GM18520 (cell line): Measurements from ENCODE around the gene HOXB1.

Experiments
- ATAC-seq: cut with Tn5 transposase; IDR thresholded peaks from one replicate; pipeline ENCODE4 v1.9.1; 2021; ENCODE audit not compliant: unreplicated experiment

HOXB1 gene

DNA sequence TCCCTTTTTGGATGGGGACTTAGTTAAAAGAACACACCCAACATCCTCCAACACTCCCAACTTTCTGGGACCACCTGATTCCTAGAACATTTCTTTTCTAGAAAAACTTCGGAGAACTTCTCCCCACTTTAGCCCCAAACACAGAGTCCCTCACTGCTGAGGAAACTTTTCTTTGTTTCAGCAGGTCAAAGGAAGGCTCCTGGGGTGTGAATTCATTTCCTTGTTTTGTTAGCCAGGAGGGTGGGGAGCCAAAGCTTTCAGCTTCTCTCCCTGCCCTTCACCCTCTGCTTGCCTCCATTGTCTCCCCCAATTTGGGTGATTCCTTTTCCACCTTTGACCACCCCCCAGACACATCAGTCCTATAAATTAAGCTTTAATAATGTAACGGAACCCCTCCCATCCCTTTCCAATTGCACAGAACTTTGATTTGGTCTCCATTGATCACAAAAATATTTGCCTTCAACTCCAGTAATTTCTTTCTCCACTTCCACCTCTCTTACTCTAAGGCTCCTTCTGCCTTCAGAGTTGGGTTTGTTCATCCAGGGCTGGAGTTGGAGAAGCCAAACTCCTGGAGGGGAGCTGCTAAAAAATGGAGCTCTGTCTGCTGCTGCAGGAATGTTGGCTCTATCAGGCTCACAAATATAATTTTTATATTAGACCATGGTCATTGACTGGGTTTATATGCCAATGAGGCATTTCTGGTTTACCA, 37.0 kb upstream of the HOXB1 start:
- ATAC-seq: no peak

DNA sequence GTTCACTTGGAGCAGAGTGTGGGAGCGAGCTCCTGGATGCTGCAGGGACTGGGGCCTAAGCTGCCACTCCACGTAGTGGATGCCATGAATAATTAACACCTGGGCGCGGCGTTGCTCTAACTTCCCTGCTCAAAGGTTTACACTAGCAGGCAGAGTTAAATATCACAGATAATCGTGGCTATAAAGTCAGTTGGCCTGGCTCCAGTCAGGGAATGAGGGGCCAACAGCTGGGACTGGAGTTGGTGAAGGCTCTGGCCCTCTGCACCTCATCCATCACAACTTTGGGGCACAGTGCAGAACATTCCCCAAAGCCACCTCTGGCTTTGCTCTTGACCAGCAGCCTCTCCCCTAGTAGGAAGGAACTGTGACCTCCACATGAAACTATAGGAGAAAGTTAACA, 36.4 kb upstream of the HOXB1 start:
- no peak for ATAC-seq

DNA sequence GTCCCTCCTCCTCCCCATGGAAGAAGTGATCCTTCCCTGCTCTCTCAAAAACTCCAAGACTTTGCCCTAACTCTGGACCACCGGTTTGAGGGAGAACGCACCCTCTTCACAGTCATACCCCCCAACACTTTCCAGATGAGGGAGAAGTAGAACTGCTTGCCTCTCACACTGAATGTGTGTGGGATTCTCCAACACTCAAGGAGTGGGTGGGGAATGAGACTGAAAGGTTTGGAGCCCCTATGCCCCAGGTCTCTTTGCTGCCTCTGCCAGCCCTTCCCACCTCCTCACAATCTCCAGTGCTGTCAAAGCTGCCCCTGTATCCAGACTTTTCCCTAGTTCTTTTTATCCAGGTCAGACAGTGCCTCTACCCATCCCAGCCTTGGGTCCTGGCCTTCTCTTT, 35.9 kb upstream of the HOXB1 start:
- no peak for ATAC-seq

DNA sequence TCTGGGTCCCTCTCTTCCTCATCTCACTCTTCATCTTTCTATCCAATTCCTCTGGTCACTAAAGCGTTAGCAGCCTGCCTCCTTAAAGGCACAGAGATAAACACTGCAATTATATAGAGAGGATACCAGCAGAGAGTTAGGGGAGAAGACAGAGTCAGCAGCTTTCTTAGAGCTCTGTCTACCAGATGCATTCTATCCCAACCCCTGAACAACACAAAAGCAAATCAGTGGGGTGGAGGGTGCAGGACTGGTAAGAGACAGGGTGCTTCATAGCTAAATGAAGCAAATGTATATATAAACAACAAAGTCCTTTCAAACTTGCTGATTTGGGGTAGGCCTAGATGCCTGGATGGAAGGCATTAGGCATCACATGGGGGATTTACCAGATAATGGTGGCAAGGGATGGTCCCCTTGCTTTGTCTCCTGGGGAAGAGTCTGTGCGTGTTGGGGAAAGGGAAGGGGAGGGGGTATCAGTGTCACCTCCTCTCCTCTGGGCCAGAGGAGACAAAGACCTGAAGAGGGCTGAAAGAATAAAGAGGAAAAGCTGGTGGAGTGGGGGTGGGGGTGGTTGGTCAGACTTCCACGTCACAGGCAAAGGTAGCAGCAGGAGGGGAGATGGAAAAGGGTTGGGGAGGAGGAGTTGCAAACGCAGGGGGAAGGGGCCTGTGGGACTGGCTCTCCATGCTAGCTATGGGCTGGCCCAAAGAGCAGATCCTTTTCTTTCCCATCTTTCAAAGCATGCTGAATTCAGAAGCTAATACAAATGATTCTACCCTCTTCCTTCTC, 35.3 kb upstream of the HOXB1 start:
- ATAC-seq: no peak

DNA sequence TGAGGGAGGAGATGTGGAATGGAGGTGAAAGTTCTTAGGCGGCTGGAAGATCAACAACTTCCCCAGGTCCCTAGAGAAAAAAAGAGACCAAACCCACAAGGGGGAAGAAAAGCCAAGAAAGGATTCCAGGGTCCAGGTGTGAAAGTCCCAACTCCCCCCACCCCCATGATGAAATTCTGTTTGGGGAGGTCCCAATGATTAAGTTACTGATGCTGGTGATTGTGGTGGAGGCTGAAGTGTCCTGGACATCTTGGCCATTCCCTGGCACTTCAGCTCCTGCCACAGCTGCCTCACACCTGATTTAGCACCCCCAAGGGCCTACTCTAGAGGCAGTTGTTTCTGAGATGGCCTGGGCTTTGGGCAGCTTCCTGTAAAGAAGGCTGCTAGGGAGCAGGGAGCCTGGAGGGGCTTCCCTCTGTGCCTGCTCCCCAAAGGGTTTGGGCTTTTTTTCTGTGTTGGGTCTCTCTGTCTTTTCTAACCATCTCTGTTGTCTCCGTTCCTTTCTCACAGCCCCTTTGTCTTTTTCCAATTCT, 34.3 kb upstream of the HOXB1 start:
- ATAC-seq: no peak

- ATAC-seq: no peak
These were observed 33.6 kb upstream of the HOXB1 start for GRCh38 chr17:48564188-48565021.

GRCh38 chr17:48563867-48564187, 33.0 kb upstream of the HOXB1 start:
- ATAC-seq: no peak

DNA sequence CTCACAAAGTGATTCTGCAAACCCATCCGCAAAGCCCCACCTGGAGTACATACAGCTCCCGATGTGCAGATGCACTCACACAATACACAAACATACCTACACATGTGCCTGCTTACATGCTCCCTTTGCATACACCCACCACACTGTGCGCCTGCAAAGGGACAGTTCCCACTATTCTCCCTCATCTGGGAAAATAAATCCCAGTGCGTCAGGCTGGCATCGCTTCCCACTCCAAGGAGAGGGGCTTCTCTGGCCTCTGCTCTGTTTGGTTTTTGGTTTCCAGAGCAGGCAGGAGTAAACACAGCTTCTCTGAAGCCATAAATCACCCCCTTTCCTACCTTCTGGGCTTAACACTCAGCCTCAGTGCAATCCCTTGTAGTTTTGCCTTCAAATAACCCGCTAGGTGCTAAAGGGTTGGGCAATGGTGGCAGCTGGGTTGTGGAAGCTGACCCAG, 32.6 kb upstream of the HOXB1 start:
- ATAC-seq: no peak

DNA sequence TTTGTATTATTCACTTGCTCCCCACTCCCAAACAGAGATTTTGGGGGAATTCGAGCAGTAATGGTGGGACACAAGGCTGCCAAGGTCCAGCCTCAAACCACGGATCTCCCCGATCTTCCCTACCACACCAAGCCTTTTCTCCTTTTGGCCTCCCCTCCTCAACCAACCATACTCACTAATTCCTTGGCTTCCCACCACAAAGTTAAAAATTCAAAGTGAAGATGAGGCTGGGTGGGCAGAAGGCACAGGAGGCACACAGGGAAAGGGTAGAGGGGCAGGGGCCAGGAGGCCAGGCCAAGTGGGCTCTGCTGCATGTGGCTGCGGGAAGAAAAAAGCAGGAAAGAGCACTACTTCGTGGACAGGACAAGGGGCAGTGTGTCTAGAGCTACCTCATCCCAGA, 32.1 kb upstream of the HOXB1 start:
- no peak for ATAC-seq

DNA sequence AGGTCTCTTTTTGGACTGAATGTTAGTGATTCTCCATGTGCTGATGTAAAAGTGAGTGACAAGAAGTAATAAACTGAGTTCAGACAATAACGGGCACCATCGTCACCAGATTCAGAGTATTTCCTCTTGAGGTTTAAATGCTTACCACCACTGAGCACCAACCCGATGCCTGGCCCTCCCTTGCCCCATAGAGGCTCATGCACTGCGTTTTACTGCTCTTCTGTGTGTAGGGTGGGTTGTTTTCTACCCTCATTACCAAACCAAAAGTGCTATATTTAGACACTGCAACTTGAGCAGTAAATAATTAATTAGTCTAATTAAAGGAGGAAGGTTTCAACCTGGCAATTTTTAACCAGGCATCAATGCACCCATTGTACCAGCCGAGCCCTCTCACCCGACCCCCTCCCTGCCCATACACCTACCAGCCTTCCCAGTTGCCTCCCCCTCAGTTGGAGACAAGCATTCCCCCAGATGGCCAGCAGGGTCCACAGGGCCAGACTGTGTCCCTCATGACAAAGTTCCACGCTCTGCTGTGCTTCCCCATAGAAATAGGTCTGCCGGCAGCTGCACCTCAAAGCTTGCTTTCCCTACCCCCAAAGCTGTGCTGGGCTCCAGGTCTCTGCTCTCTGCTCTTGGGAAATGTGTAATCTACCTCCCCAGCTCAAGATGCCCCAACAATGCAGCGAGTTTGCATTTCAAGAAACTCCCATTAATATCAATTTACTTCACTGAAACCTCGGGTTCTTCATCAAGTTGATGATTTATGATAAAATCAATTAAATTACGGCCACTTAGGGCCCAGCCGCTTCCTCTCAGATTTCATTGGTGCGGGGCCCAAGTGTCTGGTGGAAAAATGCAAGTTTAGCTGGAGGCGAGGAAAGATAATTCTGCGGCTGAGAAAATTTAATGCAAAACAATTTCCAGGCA, 31.3 kb upstream of the HOXB1 start:
- ATAC-seq: no peak

- ATAC-seq: no peak
These were observed 29.3 kb upstream of the HOXB1 start for GRCh38 chr17:48559840-48560817.

GRCh38 chr17:48559122-48559839, 28.5 kb upstream of the HOXB1 start:
- ATAC-seq: no peak

DNA sequence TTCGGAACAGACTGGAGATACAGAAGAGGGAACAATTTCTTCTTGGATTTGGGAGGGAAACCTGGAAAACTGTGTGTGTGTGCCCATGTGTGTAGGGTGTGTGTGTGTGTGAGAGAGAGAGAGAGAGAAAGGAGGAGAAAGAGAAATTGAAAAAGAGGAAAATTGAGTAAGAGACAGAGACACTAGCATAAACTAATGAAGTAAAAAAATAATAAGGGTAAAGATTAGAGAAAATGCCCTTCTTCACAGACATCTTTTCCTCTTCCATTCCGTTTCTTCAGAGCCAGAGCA, 28.0 kb upstream of the HOXB1 start:
- ATAC-seq: no peak

GRCh38 chr17:48558057-48558830, 27.4 kb upstream of the HOXB1 start:
- no peak for ATAC-seq

- no peak for ATAC-seq
These were observed 26.0 kb upstream of the HOXB1 start for GRCh38 chr17:48556576-48557401.

- ATAC-seq: no peak
These were observed 25.4 kb upstream of the HOXB1 start for GRCh38 chr17:48556229-48556575.
